Middle frontal gyrus (tissue), 1 donor: ENCODE results near the gene ANXA8.
"Not testable (repeated sequence)": the region's sequence is repeated elsewhere in the genome, so short reads cannot be mapped to it uniquely, and the experiment has no call there.

Experiments used
- DNase-seq: peaks from one replicate; pipeline ENCODE4 v3.0.0-alpha.2; 2015; ENCODE audit warnings: low spot score; ENCODE audit errors: extremely low spot score

The ANXA8 gene

DNA sequence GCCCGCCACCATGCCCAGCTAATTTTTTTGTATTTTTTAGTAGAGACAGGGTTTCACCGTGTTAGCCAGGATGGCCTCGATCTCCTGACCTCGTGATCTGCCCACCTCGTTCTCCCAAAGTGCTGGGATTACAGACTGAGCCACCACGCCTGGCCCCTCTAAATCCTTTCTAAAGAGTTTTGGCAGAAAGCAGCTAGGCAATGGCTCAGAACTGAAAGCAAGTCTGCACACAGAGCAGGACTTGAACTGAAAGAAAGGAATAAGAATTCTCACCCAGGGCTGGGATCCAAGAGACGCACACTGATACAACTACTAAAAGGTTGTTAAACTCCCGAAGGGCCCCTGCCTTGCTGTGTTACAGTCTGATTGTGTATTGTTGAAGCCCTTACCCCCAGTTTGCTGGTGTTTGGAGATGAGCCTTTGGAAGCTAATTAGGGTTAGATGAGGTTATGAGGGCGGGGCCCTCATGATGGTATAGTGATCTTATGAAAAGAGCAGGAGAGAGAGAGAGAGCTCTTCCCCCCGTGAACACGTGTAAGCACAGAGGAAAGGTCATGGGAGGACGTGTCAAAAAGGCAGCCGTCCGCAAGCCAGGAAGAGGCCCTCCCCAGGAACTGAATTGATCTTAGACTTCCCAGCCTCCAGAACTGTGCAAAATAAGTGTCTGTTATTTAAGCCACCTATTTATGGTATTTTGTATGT lies 18.5 kb downstream of the ANXA8 start:
- not testable (repeated sequence) for DNase-seq

DNA sequence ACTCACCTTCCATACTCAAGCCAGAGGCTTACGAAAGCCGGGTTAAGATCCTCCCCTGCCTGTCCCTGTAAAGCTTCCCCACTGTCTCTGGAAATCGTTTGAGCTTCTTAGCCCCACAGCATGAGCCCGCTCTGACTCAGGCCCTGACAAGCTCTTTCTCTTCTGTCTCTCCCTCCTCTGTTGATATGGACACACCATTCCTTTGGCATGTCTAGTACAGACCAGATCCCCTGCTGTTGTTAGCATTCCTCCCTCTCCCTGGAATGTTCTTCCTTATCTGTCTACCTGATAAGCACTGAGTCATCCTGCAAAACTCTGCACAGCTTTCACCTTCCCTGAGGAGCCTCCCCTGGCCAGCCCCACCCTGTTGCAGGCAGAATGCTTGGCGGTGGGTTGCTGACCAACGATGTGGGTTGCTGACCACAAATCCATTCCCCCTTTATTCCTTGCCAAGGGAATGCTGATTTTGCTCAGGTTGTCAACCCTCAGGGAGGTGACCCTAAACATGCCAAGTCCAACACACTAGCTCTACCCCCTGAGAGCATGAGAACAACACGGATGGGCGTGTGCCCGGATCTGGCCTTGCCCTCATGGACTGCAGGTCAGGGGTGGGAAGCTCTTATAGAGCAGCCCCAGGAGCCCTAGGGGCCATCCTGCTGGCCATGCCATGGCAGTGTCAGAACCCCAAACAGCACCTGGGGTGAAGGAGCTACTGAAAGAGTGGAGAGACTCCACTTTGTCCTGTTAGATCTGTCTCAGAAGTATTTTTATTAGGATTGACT lies 21.1 kb downstream of the ANXA8 start:
- DNase-seq, result not testable (repeated sequence)

DNA sequence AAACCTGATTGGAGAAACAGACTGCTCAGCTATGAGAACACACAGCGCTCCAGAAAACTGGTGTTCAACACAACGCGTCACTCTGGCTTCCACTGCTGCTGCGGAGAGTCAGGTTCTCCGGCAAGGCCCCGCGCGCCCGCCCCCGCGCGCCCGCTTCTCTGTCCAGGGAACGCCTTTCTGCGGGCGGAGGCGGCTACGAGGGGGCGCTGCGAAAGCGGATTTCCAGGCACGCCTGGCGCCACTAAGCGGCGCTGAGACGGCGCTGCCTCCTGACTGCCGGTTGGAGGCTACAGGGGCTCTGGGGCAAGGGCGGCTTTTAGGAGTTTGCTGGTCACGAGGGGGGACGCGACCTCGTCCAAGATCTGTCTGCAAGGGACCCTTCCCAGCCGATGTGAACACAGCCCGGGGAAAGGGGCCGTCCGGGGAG lies 22.6 kb downstream of the ANXA8 start:
- not testable (repeated sequence) for DNase-seq

DNA sequence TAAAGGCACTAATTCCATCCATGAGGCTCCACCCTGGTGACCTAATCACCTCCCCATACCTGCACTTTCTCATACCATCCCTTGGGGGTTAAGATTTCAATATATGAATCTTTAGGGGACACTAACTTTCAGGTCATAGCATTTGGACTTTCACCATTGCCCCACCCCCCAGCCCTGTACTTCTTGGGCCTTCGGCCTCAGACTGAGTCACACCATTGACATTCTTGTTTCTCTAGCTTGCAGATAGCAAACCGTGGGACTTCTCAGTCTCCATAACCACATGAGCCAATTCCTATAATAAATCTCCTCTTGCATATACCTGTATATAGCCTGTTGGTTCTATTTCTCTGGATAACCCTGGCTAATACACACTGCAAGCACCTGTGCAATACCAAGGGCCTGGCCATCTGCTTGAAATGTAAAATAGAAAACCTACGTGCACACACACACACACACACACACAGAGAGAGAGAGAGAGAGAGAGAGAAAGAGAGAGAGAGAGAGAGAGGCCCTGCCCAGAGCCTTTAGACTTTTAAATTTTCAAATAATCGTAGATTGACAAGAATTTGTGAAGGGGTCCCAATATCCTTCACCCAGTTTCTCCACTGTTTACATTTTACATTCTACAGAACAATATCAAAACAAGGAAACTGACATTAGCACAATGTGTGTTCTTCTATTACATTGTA lies 25.3 kb downstream of the ANXA8 start:
- no peak for DNase-seq

DNA sequence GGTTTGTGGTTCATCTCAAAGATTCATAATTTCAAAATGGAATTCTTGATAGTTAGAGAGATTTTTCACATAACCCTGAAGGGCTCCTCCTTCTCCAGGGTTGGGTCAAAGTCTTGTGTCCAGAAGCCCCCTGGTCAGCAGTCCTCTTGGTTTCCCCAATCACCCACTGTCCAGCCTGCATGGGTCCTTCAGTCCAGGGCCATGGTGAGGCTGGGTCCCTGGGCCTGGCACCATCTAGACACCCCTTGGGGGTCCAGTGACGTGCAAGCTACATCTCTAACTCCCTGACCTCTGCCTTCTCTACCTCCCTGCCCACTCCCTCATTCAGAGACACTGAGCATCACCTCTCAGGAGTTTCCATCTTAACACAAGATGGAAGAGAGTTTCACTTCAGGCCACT lies 26.1 kb downstream of the ANXA8 start:
- DNase-seq, result no peak

DNA sequence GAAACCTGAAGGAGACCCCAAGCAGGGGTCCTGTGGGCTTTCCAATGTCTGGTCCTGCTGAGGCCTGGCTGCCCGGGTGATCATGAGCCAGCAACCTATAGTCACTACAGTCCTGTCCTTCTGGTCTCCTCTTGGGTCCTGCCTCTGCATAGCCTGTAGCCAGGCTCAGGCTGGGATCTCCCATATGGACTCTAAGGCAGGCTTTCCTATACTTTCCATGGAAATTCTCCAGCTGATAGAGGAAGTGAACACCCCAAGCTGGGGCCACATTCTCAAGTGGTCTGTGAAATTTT lies 26.4 kb downstream of the ANXA8 start:
- DNase-seq, result no peak

DNA sequence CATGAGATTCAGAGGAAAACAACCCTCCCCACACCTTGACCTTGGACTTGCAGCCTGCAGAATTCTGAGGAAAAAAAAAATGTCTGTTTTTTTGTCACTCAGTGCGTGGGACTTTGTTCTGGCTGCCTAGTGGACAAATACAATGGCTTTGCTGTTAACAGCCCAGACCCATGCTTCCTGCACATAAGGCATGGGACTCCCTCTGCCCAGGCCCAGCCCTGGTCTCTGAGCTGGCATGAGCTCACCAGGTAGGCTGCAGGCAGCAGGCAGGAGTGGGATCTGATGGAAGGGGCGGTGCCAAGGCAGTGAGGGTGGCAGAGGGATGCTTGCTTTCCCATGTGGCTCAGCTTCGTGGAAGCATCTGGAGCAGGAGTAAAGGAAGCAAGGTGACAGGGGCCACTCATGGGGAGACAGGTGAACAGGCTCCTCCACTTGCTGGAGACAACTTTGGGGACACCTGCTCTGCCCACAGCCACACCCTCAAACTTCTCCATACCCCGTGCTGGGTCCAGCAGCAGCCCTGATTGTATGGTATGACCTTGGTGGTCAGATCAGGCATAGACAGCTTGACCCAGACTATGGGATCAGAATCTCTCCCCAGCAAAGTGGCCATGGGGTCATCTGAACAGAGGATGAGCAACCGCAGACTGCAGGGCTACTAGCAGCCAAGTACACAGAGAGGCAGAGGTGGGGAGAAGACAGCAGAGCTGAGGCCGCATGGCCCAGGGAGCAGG lies 27.0 kb downstream of the ANXA8 start:
- no peak for DNase-seq

DNA sequence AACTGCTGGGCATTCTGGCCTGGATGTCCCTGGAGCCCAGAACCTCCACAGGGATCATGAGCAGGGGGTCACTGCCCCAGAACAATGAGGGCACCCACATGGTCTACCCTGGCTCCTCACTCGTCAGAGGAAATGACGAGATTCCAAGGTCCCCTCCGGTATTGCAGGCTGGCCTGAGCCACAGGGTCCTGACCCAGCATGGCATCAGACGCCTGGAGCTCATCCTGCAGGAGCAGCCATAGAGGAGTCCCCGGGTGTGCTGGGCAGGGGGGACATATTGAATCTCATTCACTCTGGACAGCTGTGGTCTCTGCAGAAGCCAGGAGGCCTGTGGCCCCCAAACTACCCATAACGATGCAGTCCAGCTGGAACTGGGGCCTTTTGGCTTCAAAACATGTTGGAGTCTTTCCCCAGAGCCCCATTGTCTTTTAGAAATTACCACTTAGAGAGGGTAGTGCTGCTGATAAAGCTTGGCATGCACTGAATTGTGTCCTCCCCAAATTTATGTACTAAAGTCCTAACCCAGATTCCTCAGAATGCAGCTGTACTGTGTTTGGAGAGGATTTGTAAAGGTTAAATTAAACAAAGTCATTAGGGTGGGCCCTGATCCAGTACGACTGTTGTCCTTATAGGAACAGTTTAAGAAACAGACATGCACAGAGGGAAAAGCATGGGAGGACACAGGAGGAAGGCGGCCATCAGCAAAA lies 27.7 kb downstream of the ANXA8 start:
- DNase-seq, result no peak

DNA sequence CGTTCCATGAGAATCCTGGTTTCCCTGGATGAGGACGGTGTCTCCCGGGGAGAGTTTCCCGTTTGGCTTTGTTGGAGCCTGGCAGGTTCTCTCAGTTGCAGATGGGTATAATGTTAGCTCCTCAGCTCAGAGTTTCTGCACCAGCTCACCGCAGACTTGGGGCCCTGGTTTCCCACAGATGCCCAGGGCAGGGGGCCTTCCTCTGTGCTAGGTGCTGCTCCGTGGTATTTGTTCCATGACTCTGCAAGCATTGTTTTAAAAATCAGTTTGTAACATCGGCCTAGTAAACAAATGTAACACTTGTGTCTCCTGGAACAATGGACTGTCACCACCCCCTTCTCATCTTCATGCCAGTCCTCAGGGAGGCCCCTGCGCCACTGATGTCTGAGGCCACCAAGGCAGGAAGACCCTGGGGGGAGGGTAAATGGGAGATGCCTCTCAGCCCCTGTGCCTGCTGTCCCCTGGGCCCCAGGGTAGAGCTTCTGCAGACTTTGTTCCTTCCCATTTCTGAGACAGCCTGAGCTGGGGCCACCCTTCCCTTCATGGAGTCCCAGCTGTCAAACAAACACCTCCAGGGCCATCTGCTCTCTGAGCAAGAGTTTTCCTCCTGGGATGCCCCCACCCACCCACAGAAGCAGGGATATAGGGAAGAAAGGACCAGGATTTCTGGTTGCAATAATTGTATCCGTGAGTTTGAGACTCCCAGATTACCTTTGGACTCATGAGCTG lies 28.4 kb downstream of the ANXA8 start:
- DNase-seq, result not testable (repeated sequence)

DNA sequence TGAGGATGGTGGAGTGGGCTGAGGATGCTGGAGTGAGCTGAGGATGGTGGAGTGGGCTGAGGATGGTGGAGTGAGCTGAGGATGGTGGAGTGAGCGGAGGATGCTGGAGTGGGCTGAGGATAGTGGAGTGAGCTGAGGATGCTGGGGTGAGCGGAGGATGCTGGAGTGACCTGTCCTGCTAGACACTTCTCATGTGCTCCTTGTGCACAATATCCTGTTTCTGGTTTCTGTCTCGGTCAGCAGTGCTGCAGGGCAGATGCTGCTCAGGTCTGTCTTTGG lies 29.2 kb downstream of the ANXA8 start:
- DNase-seq, result no peak

DNA sequence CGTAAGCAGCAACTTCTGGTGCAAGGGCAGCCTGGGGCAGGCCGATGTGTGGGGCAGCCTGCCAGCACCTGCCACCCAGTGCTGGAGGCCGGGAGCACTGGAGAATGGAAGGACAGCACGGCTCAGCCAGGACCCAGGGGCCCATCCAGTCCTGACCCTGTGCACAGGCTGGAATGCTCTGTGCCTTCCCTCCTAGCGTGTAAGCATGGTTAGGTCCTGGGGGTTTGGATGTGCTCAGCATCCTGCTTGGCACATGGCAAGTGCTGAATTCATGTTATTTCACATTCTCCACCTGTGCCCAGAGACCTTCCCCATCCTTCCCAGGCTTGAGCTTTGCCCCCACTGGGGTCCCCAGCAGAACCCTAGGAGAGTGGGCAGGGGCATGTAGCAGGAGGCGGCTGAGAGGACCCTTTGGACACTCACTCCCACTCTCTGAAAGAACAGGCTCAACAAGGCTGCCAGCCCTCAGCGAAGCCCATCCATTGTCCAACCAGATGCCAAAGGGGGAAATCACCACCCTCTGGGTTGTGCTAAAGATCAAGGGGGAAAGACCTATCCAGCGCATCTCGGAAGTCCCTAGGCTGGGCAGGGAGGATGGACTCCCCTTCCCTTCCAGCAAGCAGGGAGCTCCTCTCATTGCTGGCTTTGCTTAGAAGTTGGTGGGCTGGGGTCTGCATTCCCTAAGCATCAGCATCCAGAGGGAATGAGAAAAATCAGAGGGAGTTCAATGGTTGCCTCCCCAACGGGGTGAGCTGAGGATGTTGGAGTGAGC lies 29.7 kb downstream of the ANXA8 start:
- DNase-seq, result no peak

DNA sequence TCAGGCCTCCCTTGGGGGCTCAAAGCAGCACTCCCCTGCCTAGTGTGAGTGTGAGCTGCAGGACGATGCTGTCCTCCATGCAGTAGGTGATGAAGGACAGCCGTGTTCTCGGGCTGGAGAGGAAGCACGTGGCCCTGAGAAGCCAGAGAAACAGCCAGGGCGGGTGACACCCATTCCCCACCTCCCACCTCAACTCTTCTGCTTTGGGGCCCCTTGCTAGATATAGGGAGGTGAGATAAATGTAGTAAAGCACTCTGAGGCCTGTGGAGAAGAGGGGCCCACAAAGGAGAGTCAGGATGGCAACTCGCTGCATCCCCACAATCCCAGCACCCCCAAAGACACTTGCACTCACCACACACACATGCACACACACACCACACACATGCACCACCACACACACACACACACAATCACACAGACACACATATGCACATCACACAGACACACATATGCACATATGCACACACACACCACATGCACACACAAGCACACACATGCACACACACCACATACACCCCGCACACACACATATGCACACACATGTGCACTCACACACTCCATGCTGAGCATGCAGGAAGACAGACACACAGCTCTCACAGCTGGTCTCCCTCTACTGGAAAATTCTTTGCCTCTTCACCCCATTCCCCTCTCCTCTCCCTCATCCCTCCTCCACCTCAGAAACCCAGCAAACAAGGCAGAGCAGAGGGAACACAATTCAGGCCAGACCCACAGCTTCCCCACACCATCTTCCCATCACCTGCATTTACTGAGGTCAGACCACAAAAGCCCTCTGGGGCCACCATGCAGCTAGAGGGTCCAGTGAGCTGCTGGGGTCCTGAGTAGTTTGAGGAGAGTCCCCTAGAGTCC lies 30.5 kb downstream of the ANXA8 start:
- no peak for DNase-seq

DNA sequence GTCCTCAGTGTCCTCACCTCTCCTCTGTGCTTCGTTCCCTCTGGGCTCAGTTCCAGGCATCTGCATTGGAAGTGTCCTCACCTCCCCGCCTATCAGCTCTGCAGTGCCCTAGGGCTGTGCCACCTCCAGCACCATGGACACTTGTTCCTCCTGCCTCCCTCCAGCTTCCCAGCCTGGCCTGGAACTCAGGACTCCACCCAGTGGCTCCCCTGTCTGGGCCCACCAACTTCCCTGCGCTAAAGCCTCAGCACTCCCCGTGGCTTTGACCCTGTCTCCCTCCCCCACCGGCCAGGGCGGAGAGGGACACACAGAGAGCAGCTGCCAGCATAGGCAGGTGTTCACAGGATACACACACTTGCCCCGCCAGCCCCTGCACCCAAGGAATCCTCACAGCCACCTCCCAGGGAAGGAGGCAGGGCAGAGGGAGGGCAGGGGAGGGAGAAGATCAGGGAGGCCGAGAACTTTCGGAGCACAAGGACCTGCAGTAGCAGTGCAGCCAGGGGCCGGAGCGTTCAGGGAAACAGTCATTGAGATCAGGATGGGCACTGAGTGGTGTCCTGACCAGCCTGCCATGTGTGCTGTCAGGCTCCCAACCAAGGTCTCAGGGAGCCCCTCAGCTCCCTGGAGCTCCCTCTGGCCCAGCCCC lies 31.3 kb downstream of the ANXA8 start:
- DNase-seq, result no peak

DNA sequence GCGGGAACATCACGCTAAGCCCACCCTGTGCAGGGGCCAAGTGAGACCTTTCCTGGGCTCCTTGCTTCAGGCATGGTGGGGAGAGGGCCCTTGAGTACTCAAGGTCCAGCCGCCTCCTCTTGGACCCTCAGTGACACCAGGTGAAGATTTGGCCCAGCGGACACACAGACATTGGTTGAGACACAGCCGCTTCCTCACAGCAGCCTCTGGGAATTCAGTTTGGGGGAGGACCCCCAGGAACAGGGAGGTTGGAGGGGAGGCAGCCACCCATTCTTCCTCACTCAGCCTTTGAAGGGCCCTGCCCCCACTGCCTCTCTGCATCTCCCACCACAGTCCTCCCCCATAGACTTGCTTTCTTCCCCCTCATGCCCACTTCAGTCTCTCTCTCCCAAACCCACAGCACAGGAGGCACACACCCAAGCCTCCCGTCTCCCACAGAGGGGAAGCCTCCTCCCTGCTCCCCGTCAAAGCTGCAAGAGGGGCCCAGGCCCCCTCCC lies 31.9 kb downstream of the ANXA8 start:
- DNase-seq, result no peak

DNA sequence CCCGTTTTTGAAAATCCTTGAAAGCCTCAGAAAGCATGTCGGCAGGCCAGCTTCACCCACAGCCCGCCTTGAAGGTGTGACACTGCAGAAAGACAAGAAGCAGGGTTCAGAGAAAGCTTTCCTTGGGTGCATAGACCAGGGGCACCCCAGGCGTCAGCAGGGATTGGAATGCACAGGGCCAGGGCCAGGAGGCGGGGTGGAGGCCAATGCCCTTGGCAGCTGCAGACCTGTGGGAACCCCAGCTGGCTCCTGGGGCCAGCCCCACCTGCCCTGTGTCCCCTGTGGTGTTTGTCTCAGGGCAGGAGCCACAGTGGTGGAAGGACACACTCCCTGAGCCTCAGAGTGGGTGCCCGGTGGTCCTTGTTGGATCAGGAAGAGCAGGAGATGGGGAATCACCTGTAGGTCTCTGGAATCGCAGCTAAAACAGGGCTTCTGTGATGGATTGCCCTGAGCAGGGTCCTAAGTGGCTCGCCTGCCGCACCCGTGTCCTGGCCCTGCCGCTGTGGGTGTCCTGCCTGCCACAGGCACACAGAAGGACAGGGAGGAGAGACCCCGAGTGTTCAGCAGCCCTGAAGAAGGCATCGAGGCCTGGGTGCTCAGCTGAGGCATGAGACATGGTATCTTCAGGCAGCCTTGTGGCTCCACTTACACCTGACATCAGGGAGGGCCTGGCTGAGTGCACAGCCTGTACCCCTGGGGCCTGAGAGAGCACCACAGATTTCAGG lies 32.5 kb downstream of the ANXA8 start:
- no peak for DNase-seq

DNA sequence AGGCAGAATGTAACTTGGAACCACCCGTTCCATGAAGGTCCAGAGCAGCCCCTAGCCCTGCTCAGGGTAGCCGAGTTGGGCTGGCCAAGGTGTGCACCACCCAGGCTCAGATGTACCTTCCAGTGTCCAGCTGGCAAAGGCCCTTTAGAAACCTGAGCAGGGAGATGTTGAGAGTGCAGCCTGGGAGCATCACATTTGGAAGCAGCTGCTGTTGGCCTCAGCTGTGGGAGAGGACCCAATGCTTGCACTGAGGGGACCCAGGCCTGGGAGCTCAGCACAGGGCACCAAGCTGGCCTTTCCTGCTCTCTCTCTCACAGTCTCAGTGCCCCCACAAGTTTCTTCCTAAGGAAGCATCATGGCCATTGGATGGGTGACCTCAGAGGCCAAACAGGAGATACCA lies 33.5 kb downstream of the ANXA8 start:
- no peak for DNase-seq

DNA sequence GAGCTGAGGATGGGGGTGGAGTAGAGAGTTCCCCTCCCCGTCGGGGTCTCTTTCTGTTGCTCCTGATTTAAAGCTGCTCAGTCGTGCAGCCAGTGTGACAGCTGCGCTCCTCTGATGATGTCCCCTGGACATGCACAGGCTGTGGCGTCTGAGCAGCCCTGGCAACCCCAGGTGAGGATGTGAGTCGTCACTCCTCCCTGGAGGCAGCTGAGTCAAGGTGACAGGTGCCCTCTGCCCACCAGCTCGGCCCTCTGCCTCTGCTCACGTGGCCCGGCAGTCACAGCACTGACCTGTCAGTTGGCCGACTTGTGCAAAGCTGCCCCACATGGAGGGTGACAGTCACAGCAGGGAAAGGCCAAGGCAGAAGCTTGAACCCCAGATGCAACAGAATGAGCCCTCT lies 33.9 kb downstream of the ANXA8 start:
- no peak for DNase-seq
